HG02763 (cell line): ENCODE measurements around the gene B3GNT2.
"Not testable (repeated sequence)": the region's sequence is repeated elsewhere in the genome, so short reads cannot be mapped to it uniquely, and the experiment has no call there.

Source experiments
- ATAC-seq: cut with Tn5 transposase; IDR thresholded peaks from one replicate; pipeline ENCODE4 v1.9.1; 2021; ENCODE audit warnings: mild to moderate bottlenecking, moderate library complexity; ENCODE audit not compliant: unreplicated experiment

Gene B3GNT2

DNA sequence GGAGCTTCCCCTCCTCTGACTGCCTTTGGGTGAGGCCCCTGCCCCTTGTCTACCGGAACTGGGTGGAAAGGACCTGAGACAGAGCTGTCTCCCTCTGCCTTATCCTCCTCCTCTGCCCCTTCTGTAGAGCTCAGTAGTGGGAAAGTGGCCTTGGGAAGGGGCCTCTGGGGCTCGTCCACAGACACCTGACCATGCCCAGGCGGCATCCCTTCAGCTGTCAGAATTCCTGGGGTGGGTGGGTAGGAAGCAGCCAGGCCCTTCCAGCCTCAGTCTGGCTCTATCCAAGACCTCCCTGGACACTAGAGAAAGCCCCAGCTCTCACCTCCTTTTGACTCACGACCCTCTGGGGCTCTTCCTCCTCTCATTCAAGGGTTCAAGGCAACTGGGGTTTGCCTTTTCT is 35.6 kb downstream of the B3GNT2 start:
- no peak for ATAC-seq

DNA sequence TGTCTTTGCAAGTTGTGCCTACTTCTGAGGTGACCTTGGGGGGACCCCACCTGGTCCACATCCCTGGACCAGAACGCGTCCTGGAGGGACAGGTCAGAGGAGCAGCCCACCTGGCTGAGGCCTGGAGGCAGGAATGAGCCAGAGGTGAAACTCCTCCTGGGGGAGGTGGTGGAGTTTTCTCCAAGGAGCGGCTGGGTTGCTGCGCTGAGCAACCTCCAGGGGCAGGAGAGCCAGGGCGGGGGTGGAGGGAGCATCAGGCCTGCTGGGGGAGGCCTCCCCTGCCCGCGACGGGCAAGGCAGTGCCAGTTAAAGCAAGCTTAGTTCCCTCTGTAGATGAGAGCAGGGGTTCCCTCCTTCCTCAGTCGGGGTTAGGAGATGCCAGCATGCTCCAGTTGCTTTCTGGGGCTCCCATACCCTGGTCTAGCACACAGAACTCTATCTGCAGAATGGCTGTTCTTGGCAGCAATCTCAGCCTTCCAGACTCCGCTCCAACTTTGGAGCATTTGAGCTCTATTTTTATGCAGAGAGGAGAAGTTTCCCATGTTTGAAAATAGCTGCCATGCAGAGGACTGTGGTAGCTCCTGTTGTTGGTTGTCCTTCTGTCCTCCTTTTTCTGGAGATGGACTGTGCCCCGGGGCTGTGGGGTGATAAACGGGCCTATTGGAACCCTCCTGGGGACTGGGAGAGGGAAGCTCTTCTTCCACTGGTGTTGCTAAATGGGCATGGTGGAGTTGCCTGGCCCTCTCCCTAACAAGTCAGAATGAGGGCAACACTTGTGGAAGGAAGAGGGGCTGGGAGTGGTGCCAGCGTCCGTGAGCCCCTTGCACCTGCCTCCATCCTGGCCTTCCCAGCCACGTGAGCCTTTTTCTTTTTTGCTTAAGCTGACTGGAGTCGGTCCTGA is 39.1 kb downstream of the B3GNT2 start:
- no peak for ATAC-seq

DNA sequence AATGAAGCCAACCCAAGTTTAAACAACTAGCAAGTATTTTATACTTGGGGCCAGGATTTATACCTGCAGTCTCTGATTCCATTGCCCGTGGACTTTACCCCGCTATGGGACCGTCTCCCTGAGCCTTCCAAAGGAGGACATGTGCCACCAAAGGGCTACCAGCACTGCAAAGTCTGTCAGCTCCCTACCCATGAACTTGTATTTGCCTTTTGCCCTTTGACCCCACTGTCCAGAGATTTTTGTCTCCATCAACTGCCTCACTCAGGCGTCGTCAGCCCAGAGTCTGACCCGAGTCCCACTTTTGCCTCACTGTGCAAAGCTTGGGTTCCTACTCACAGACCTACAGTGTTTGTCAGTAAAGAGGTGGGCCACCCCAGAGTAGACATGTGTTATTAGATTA is 40.6 kb downstream of the B3GNT2 start:
- ATAC-seq = no peak

DNA sequence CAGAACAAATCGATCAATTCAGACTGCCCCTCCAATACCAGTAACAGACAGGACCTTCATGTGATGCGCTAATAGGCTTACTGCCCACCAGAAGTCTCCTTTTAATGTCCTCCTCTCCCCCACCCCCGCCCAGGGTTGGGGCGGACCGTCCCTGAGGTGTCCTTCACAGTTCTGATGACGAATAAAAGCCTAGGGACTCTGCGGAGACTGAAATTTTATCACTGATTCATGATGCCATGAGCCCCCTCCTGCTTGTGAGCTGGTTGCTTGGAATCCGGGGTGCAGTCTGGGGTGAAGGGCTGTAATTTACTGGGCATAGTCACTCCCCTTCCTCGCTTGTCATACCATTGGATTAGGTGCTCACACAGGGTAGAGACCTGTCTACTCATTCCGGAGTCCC is 42.3 kb downstream of the B3GNT2 start:
- no peak for ATAC-seq

DNA sequence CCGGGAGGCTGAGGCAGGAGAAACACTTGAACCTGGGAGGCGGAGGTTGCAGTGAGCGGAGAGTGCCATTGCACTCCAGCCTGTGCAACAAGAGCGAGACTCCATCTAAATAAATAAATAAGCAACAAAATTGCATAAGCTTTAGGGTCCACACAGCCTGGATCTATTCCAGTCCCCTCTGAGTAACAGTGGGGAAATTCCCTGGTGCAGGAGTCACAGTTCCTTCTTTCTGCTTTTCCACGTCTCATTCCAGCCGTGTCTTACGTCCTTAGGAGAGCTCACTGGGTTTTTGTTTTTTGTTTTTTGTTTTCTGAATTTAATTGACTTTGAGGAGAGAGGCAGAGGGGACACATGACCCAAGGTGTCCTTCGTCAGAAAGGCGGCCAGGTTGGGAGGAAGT is 44.6 kb downstream of the B3GNT2 start:
- no peak for ATAC-seq

DNA sequence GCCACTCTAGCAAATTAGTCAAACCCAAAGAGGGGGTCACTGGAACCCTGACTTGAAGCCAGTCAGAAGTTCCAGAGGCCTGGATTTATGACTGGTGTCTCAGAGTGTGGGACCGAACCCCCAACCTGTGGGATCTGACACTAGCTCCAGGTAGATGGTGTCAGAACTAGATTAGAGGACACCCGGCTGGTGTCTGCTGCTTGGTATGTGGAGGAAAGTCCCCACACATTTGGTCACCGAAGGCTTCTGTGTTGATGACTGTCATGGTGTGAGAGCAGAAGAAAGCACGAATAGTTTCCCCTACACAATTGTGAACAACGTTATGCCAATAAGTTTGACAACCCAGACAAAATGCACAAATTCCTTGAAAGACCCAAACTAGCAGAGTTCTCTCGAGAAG is 48.1 kb downstream of the B3GNT2 start:
- ATAC-seq = no peak

DNA sequence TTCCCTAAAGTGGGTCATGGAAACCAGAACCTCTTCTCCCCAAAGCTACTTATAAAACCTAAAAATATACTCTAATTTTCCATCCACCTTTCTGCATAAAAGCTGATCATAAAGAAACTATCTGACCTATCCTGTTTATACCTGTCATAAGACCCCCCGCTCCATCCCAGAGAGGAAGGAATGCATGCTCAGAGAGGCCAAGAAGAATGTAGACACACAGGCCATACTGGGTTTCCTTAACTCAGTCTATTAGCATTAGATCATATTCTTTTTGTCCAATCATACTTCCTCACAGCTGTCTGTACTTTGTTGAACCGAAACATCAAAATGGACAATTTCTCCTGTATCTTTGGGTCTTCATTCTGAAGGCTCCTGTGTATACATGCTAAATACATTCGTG is 52.3 kb downstream of the B3GNT2 start:
- ATAC-seq = no peak

DNA sequence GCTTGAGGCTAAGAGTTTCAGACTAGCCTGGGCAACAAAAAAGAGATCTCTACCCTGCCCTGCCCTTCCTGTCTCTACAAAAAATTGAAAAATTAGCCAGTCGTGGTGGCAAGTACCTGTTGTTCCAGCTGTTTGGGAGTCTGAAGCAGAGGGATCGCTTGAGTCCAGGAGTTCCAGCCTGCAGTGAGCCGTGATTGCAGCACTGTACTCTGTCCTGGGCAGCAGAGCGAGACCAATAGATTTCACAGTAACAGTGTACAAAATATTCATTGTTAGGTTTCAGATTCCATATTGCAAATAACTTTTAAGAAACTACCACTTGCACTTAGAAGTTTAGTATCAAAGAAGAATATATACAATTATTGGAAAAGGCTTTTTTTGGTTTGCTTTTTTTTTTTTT is 54.3 kb downstream of the B3GNT2 start:
- ATAC-seq = no peak

DNA sequence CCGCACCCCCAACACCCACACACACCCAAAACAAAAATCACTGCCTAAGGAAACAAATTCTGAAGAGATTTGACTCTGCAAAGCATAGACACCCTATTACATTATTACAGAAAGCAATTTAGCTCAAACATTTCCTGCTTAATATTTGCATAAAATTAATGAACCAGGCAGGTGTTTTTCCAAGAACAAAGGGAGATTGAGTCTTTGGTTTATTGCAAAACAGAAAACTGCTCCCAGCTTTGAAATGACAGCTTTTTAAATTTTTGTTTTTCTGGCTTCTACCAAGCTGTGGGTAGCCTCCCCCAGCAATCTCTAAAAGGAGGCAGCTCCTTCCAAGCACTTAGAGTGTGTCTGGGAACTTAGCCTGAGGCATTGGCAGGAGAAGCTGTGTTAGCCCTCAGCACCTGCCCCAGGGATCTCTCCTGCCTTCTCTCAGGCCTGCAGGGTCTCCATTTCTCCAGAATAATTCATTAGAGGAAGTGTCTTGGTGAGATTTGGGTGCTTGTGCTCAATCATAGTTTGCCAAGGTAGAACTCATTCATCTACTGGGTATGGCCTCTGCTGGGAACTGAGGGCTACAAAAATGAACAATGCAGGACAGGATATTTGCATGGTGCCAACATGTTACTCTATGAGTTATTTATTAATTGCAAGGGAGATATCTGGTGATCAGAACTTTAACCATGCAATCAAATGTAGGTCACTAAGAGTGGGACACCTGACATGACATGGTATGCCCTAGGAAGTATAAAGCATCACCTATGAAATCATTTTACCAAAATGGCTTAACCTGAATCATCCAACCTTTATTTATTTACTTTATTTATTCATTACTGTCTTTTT is 58.7 kb downstream of the B3GNT2 start:
- ATAC-seq = no peak

DNA sequence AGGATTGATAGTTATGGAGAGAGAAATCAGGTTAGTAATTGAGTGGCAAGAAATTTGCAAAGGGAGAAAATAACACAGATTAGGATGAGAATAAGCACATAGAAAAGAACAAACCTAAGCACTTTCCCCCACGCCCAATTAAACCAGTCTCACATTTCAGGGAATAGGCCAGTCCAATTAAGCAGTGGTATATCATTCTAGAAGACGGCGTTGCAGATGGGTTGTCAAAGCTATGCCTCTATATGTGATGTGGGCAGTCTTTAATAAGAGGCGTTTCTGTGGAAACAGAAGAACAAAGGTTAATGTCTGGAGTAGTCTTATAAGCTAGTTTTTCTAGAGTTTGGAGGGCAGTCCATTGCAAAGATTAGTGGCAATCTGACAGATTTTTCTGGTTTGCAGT is 61.6 kb downstream of the B3GNT2 start:
- ATAC-seq = no peak

DNA sequence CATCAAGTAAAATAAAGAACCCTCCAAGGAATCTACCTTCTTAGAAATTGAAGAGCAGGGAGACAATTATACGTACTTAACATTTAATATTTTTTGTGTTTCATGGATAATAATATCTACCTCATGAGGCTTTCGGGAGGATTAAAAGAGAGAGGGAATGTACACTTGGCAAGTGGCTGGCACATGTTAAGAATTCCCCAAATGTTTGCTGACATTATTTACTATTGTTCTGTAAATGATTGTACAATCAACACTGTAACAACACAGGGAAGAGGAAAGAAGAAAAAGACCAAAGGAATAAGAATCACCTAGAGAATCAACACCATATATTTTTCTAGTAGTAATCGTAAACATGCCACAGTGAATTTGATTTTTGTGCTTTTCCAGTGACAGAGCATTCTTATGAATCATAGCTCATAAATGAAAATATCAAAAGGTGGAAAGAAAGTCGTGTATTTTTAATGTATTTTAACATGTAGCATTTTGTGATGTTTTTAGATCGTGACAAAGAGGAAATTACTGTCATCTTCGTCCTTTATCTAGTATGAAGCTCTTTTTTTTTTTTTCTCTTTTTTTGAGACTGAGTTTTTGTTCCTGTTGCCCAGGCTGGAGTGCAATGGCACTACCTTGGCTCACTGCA is 67.3 kb downstream of the B3GNT2 start:
- no peak for ATAC-seq

DNA sequence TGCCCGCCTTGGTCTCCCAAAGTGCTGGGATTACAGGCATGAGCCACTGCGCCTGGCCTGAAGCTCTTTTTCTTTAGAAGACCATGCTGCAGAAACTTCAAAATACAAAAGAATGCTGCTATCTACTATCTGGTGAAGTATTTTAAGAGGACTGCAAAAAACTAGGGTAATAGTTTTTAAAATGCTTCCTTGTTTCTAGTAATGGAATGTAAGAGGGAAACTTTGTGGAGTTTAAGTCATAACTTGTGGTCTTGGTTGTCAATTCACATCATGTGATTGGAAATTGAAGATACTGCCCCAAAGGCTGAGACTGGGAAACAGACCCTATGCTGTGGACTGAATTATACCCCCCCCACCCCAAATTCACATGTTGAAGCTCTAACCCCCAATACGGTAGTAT is 68.3 kb downstream of the B3GNT2 start:
- no peak for ATAC-seq

DNA sequence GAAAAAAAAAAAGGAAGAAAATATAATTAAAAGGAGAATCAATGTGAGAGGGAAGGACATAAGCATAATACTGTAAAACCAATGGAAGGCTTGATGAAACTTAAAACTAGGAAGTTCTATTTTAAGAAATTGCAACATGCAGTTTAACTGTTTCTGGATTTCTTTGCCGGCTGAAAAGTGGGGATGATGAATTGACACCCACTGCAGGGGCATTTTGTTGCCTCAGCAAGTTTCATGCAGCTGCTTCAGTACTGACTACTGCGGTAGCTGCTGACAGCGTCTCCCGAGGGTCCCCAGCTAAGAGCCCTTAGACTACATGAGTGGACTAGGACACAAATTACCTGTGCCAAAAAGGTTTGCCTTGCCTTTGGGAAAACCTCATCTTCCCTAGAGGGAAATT is 69.2 kb downstream of the B3GNT2 start:
- no peak for ATAC-seq

DNA sequence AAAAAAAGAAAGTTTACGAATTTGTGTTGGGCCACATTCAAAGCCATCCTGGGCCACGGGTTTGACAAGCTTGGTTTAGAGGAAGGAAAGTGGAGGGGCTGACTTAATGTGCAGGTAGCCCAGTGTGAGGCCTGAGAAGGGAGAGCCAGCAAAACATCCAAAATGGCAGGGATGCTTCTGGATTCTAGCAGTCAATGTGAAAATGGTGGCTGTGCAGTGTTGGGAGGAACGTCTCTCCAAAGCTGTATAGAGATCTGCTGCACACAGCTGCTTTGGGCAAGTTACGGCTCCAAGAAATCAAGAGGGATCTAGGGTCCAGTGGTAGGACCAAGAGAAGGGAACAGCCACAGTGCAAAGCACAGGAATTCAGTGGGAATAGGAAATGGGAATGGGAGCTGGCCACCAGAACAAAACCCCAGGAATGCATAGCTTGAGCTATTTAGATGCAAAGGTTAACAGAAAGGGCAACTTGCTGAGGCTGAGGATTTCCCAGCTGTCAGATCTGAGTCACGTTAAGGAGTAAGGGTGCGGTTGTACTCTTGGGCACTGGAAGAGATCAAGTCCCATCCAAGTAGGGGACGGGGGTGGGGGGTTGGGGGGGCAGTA is 70.6 kb downstream of the B3GNT2 start:
- ATAC-seq = no peak

DNA sequence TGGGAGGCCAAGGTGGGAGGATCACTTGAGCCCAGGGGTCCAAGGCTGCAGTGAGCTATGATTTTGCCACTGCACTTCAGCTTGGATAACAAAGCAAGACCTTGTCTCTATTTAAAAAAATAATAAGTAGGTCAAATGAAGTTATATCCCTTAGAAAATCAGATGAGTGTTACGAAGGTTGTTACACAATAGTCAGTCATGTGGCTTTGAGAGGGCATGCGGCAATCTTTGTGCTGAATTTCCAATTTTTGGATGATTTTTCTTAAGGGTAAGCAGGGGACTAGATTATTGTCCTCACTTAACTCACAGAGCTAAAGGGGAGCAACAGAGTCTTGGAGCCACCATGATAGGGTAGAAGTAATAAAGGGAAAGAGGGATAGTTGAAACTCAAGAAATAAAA is 71.8 kb downstream of the B3GNT2 start:
- ATAC-seq = no peak

DNA sequence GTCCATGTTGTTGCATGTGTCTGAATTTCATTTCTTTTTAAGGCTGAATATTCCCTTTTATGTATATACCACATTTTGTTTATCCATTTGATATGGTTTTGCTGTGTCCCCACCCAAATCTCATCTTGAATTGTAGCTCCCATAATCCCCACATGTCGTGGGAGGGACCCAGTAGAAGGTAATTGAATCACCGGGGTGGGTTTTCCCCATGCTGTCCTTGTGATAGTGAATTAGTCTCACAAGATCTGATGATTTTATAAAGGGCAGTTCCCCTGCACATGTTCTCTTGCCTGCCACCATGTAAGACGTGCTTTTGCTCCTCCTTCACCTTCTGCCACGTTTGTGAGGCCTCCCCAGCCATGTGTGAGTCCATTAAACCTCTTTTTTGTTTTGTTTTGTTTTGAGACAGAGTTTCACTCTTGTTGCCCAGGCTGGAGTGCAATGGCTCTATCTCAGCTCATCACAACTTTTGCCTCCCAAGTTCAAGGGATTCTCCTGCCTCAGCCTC is 72.8 kb downstream of the B3GNT2 start:
- not testable (repeated sequence) for ATAC-seq

DNA sequence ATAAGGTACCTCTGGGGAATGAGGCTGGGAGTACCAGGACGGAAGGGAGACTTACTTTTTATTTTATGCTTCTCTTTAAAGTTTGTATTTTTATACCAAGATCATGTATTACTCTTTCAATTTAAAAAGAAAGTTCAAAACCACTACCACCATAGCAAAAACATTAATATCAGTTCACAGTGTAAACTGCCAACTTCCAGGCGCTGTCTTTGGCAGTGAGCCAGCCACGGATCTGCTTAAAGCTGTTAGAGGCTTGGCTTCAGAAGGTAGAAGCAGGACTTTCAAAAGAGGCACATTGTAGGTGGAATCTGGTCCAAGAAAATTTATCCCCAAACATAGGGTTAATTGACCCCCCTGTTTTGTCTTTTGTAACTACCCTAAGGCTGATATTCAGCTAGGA is 74.8 kb downstream of the B3GNT2 start:
- ATAC-seq = no peak
